CD4-positive, alpha-beta T cell treated with Interleukin-6 at 100 ng/mL for 8 hours (primary cell): ENCODE results near the gene ARHGEF1.

Experiments
- DNase-seq: peaks from one replicate; pipeline ENCODE4 v3.0.0-alpha.2; 2020; ENCODE audit warnings: mixed read lengths, low spot score

ARHGEF1 gene

DNA sequence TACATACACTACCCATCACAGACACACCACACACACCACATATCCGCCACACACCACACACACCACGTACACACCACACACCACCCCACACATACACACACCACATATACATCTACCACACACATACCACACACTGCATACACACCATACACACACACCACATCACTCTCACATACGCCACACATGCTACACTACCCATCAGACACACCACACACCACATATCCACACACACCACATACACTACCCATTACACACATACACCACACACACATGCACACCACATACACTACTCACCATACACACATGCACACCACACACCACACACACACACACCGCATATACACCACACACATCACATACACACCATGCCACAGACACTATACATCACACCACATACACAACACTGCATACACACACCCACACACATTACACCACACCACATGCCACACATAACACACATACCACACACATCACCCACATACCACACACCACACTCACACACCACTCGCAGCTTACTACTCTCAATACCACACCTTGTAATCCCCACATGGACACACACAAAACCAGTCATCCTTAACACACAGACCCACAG, 35.8 kb downstream of the ARHGEF1 start:
- no peak for DNase-seq

DNA sequence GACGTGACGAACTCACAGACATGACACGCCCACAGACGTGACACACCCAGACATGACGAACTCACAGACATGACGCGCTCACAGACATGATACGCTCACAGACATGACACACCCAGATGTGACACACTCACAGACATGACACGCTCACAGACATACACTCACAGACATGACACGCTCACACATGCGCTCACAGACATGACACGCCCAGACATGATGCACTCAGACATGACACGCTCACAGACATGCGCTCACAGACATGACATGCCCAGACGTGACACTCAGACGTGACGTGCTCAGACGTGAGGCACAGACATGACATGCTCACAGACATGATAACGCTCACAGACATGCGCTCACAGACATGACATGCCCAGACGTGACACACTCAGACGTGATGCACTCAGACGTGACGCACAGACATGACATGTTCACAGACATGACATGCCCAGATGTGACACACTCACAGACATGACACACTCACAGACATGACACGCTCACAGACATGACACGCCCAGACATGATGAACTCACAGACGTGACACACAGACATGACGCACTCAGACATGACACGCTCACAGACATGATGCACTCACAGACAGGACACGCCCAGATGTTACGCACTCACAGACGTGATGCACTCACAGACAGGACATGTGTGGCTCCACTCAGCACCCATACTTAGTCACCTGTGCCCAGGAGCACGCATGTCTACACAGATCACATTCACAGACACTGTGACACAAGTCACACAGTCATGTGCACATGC, 37.1 kb downstream of the ARHGEF1 start:
- no peak for DNase-seq

DNA sequence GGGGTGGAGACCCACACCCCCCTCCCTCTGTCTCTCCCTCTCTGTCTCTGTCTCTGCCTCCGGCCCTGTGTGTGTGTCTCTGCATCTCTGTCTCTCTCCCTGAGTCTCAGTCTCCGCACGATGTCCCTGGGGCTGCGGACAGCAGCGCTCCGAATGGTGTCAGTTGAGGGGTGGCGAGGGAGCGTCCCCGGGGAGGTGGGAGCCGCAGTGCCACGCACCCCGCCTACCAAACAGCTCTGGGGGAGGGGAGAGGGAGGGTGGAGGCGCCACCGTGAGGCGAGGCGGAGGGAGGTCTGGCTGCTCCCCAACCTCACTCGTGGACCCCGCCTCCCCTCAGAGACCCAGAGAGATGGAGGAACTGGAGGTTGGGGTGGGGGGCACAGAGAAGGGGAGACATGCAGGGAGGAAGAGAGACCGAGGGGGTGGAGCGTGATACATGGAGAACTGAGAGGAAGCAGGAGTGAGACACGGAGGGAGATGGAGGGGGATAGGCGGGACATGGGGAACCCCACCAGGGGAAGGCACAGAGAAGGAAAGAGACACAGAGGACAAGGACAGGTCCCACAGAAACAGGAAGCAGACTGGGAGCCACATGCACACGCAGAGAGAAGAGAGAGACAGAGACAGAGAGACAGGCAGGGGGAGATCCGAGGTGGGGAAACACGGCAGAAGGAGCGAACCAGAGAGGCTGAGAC, 38.0 kb downstream of the ARHGEF1 start:
- DNase-seq: no peak

DNA sequence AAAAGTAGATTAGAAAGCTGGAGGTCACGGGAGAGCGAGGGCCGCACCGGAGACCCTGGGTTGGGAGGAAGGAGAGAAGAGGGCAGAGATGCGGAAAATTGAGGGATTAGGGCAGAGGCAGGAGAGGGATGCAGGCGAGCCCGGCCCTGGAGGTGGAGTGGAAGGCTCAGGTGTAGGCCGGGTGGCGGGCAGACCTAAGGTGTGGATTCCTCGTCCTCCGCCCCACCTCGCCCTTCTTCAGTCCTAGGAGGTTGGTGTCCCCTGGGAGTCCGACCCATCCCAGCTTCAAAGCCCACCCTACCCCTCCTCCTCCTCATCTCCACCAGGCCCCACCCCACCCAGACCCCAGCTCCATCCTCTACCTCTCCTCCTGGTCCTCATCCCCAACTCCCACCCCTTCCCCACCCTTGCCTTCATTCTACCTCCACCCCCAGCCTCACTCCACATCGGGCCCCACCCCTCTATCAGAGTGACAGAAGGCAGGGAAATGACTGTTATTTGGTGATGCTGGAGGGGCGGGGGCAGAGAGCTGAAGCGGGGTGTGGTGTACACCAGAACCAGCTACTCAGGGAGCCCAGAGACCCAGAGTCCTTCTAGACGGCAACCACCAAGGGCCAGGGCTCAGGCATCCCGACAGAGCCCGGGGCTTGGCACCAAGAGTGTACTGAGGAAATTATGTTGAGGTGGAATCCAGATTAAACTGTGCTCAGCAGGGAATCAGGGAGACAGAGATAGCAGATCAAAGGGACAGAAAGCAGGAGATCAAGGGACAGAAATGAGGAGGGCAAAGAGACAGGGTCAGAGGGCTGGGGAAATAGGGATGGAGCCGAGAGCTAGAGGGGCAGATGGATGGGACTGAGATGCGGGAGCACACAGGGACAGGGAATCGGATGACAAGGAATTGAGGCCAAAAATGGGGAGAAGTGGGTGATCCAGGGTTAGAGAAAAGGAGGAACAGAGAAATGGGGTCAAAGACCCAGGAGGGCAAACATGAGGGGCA, 38.9 kb downstream of the ARHGEF1 start:
- DNase-seq: no peak

DNA sequence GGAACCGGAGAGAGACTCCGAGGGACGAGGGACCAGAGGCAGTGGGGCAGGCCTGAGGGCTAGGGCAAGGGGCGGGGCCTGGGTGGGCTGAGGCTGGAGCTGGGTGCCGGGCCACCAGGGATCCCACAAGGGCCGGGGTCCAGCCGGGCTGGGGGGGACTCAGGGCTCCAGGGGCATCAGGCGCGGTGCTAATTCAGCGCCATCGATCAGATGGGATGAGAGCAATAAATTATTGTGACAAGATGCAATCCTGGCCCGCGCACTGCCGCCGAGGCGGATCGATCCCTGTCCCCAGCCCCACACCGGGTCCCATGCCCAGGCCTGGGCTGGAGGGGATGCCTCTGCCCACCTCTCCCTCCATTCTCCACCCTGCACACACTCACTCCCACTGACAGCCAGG, 39.6 kb downstream of the ARHGEF1 start:
- DNase-seq: no peak

DNA sequence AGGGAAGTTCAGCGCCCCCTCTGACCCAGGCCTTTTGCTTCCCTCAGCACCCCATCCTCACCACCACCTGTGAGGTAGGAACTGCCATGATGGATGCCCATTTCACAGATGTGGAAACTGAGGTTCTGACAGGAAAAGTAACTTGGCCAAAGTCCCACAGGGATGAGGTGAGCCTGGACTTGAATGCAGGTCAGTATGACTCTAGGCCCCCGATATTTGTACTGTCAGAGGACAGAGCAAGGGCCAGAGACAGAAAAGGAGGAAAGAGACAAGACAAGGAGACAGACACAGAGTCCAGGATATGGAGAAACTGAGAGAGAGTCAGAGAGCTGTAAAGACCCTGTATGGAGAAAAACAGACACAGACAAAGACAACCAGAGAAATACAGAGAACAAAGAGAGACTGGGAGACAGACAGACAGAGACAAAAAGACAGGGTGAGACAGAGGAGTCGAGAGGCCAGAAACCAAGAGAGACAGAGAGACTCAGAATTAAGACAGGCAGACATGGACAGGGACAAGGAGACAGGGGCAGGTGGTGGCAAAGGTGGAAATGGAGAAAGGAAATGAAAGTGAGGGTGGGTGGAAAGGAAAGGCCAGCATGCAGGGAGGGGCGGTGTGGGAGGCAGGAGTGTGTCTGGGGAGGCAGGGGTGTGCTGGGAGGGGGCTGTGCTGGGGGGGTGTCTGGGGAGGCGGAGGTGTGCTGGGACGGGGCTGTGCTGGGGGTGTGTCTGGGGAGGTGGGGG, 40.2 kb downstream of the ARHGEF1 start:
- DNase-seq: no peak

DNA sequence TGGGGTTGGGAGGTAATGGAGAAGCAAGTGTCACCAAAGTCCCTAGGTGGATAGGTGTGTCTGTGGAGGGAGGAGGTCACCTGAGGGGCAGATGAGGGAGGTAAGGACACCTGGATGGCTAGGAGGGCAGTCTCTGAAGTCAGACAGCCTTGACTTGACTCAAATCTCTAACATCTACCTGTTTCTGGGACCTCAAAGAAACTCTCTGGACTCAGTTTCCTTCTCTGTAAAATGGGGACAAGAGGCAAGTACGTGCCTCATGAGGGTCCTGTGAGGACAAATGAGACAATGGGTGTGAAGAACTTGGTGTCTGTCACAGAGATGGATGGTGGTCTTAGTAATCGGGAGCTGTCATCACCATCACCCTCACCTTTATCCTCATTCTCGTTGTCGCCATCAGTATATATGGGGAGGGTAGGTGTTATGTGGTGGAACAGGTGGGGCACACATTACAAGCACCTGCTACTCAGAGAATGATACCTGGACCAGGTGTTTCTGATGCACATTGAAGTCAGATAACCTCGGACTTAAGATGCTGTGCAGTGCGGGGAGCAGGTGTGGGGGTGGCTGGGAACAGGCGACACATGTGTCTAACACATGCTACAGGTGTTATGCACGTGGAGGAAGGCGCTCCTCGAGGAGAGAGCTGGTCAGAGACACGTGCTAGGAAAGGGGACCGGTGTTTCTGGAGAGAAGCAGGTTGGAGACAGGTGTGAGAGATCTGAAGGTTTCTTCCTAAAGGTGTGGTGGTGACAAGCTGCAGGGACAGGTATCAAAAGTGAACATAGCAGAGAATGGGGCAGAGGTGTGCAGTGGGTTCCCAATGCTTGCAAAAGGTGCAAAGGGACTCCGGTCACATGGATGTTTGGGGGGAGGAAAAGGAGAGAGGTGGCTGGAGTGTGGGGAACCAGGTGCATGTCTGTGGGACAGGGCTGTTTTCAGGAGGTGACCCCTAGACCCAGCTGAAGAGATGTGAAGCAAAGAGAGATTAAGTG, 41.5 kb downstream of the ARHGEF1 start:
- DNase-seq: no peak

DNA sequence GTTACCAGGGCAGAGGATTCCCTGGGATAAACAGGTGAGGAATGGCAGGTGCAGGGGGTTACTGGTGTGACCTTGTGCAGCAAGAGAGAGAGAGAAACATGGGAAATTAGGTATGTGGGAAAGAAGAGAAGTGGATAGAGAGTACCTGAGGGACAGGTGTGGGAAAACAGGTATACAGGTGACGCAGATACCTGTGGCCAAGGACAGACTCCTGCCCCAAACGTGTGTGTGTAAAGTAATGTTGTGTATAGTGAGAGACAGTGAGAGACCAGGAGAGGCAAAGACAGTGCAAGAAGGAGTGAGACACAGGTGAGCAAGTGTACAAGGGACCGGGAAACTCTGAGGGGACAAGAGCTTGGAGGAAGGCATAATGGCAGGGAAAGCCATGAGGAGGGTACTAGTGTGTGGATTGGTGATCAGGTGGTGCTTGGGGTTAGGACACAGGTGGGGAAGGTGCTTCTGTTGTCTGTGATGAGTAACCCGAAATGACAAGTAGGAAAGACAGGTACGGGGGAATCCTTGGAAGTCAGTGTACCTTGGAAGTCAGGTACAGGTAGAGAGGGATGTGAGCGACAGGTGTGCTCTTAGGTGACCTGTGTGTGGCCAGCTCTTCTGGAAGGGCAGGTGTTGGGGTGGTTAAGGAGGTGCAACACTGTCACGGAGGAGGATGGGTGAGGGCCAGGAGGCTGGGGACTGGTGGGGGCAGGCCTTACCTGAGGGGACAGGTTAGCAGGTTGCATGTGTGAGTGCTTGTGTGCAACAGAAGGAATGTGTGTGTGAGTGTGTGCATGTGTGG, 42.4 kb downstream of the ARHGEF1 start:
- no peak for DNase-seq

DNA sequence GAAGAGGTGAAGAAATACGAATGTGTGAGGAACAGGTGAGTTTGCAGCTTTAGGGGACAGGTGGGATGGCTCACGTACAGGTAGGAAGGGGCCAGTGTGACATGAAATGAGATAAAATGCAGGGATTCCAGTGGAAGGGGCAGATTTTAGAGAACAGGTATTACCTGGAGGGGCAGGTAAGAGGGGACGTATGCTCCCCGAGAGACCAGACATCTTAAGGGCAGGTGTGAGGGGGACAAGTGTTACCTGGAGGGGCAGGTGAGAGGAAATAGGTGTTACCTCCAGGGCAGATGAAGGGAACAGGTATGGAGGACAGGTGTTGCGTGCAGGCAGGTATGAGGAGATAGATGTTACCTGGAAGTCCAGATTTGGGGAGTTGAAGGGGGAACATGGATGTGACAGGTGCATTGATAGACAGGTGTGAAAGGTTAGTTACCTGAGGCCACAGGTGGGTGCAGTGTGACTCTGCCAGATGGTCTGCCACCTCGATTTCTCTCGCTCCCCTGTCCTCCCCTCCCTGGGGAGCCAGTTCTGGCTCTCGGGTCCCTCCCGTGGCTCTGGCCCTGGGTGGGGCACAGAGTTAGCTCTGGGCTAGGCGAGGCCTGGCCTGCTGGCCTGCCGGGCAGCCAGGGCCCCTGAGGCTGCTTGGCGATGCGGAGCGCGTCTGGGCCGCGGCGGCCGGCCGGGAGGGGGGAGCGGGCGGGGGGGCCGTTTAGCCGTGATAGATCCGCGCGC, 43.2 kb downstream of the ARHGEF1 start:
- no peak for DNase-seq

DNA sequence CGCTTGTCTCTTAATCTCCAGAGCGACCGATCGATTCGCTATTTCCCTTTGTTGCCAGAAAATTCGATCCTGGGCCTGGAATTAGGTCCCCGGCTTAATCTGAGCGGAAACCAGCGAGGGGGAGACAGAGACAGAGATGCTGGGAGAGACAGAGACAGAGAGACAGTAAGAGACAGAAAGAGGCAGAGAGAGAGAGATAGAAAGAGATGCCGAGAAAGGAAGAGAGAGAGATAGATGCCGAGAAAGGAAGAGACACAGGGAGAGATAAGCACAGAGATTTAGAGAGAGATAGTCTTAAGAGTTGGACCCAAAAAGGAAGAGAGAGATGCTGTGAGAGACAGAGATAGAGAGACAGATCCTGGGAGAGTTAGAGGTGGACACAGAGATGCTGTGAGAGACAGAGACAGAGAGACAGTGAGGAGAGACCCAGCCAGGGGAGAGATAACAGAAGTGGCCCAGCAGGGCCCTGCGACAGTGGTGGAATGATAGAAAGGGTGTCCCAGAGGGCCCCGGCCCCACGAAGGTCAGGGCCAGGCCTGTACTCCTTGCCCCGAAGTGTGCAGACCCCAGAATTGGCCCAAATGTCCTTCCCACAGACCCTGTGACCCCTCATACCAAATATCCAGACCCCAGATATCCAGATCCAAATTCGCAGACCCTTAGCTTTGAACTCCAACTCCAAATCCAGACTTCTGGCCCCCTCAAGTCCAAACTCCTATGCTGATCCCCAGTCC, 43.9 kb downstream of the ARHGEF1 start:
- no peak for DNase-seq

DNA sequence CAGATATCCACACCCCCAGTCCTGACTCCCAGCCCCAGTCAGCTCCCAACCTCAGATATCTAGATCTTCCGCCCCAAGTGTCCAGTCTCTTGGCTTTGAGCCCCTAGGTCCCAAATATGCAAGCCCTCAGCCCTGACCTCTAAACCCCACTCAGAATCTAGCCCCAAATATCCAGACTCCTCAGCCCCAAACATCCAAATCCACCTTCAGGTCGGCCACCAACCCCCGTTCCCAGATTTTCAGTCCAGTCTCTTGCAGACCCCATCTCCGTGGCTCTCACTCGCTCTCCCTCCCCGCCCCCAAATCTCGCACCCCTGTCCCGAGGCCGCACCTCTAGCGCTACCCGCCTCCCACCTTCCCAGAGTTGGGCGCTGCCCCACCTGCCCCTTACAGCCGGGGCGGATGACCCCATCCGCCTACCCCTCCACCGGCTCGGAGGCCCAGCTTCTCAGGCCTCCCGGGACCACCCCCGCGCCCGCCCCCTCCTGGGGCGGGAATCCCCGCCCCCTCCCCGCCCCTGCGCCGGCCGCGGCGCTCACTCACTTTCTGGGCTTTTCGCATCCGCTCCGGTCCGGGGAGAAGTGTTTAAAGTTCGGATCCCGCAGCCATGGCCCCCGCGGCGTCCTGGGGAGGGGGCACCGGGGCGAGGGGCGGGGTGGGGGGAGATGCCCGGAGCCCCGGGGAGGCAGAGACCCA, 44.7 kb downstream of the ARHGEF1 start:
- DNase-seq: peak; percentile 35

DNA sequence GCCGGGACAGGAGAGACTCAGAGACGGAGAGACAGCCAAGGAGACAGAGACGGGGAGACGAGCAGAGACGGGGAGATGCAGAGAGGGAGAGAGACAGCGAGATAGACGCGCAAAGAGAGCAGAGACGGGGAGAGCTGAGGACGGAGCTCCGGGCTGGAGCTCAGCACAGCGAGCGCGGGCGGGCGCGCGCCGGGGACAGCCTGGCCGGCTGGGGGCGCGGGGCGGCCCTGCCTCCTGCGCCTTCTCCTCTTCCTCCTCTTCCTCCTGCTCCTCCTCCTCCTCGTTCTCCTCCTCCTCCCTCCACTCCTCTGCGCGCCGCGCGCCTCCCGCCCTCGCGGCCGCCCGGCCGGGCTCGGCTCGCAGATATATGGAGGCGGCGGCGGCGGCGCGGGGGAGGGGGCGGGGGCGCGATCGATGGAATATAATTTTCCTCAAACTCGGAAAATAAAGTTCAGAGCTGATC, 45.3 kb downstream of the ARHGEF1 start, which contains the start of gene ERFL:
Gene ERFL, minus strand, starts transcription at position 229 of the 463 bp plus-strand sequence. CDS start 15,530 bp downstream, outside the sequence.
- no peak for DNase-seq

DNA sequence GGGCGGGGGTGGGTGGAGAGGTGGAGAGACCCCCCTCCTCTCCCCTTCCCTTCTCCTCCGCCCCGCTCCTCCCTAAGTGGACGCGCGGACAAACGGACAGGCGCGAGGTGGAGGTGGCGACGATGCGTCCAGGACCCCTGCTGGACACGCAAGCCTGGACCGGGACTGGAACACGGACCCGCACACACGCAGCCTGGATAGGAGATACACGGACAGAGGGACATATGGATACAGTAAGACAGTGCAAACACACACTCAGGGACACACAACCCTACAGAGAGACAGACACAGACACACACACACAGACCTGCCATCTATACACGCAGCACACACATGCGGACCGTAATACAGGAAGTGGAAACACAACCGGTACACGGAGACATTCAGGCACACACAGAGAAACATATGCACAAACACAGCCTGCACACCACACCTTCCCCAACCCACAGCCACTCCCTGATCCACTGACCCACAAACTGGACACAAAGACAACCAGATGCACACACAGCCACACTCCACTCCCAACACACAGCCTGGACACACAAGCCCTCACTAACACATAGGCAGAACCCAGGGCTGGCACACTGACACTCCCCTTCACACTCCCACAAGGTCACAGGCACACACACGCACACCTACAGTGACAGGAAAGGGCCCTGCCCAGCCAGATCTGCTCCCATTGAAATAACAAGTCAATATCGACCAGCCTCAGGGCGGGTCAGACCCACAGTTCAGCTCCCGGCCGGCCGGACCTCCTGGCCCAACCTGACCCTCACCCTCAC, 46.0 kb downstream of the ARHGEF1 start:
- DNase-seq: peak; percentile 59

DNA sequence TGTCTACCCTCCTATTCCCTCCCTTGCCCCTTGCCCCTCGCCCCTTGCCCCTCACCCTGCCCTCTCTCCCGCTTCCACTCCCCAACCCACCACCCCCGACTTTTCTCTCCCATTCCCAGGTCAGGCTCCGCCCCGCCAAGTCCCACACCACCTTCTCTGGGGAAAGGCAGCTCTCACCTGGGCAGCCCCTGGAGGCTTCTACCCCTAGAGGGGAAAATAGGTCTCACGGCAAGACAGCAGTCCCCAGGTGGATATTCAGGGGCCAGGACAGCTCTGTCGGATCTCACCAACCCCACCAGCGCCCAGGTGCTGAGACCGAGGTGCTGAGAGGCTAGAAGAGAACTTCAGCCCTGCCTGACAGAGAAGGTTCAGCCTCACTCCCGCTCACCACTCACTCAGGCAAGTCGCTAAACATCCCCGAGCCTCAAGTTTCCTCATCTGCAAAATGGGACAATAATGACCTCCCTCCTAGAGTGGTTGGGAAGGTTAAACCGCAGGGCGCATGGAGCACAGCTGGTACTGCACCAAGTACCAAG, 46.6 kb downstream of the ARHGEF1 start:
- DNase-seq: no peak

DNA sequence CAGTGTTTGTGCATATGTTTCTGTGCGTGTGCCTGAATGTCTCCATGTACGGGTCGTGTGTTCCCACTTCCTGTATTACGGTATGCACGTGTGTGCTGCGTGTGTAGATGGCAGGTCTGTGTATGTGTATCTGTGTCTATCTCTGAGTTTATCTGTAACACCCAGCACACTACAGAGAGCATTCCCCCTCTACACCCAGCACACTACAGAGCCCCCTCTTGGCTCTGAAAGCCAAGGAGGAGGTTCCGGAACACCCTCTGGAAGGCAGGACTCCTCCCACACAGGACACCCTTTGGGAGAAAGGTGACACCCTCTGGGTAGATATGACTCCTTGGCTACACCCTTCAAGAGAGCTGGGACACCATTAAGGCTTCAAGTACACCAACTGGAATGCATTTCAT, 47.3 kb downstream of the ARHGEF1 start:
- DNase-seq: no peak
